Liver (tissue), 9 donors: ENCODE measurements around the gene IMPDH2. TPM values are rescaled to one million over a fixed set of nuclear protein-coding genes. Genes with fewer than 3 reads are reported as not detected.

Experiments
- DNase-seq: peaks from one replicate; pipeline ENCODE4 v3.0.0-alpha.2; 2017; ENCODE audit warnings: low spot score
- H3K27ac ChIP-seq, 2 donors: one replicate each; pipeline ENCODE4 v1.7.0; 2013; ENCODE audit warnings: inconsistent platforms in 2 of 2, low read length in 2 of 2, control low read depth in 1 of 2, low read depth in 1 of 2, mild to moderate bottlenecking in 1 of 2
- H3K27me3 ChIP-seq, 4 donors: one replicate each; pipeline versions ENCODE4 v1.6.1 to v1.7.0; 2013; ENCODE audit warnings: low read length in 3 of 4, inconsistent platforms in 1 of 4, mild to moderate bottlenecking in 1 of 4, moderate library complexity in 1 of 4; ENCODE audit not compliant: control insufficient read depth in 4 of 4, insufficient read depth in 4 of 4
- H3K36me3 ChIP-seq, 4 donors: one replicate each; pipeline versions ENCODE4 v1.6.1 to v1.7.0; 2013; ENCODE audit warnings: low read length in 3 of 4, mild to moderate bottlenecking in 3 of 4, low read depth in 1 of 4, moderate library complexity in 1 of 4; ENCODE audit not compliant: control insufficient read depth in 4 of 4, insufficient read depth in 3 of 4
- H3K4me1 ChIP-seq, 4 donors: one replicate each; pipeline versions ENCODE4 v1.6.1 to v1.7.0; 2013; ENCODE audit warnings: low read length in 3 of 4, mild to moderate bottlenecking in 3 of 4, moderate library complexity in 1 of 4; ENCODE audit not compliant: control insufficient read depth in 4 of 4, insufficient read depth in 4 of 4
- H3K4me3 ChIP-seq, 3 donors: one replicate each; pipeline versions ENCODE4 v1.6.1 to v1.7.0; 2013; ENCODE audit warnings: low read length in 3 of 3, control low read depth in 1 of 3, low read depth in 1 of 3, mild to moderate bottlenecking in 1 of 3
- H3K9ac ChIP-seq, 2 donors: one replicate each; pipeline ENCODE4 v1.7.0; 2013; ENCODE audit warnings: low read length in 2 of 2, mild to moderate bottlenecking in 2 of 2, moderate library complexity in 2 of 2, control low read depth in 1 of 2, low read depth in 1 of 2
- H3K9me3 ChIP-seq, 4 donors: one replicate each; pipeline versions ENCODE4 v1.6.1 to v1.7.0; 2013; ENCODE audit warnings: low read length in 3 of 4; ENCODE audit not compliant: control insufficient read depth in 4 of 4
- EGR1 ChIP-seq, 2 donors: IDR thresholded peaks; 2 replicates each; pipeline ENCODE4 v1.6.1; 2016 to 2018; ENCODE audit warnings: antibody characterized with exemption in 2 of 2, low read depth in 2 of 2
- FOXA1 ChIP-seq: IDR thresholded peaks from 2 replicates; pipeline ENCODE4 v1.6.1; 2016; ENCODE audit warnings: antibody characterized with exemption
- FOXA2 ChIP-seq: IDR thresholded peaks from 2 replicates; pipeline ENCODE4 v1.6.1; 2016; ENCODE audit warnings: antibody characterized with exemption
- GABPA ChIP-seq, 2 donors: IDR thresholded peaks in 1 of 2; conservative IDR thresholded peaks in 1 of 2; 2 replicates each; pipeline ENCODE4 v1.6.1; 2016; ENCODE audit warnings: antibody characterized with exemption in 2 of 2, mild to moderate bottlenecking in 1 of 2, moderate library complexity in 1 of 2
- HNF4A ChIP-seq, 2 donors: conservative IDR thresholded peaks; 2 replicates each; pipeline ENCODE4 v1.6.1; 2016; ENCODE audit warnings: antibody characterized with exemption in 2 of 2, mild to moderate bottlenecking in 2 of 2
- HNF4G ChIP-seq: IDR thresholded peaks from 2 replicates; pipeline ENCODE4 v1.6.1; 2016; ENCODE audit warnings: antibody characterized with exemption
- JUND ChIP-seq, 2 donors: IDR thresholded peaks; 2 replicates each; pipeline ENCODE4 v1.6.1; 2016; ENCODE audit warnings: antibody characterized with exemption in 2 of 2
- NR2F2 ChIP-seq: IDR thresholded peaks from 2 replicates; pipeline ENCODE4 v1.6.1; 2016; ENCODE audit warnings: antibody characterized with exemption
- RAD21 ChIP-seq, 2 donors: IDR thresholded peaks; 2 replicates each; pipeline ENCODE4 v1.6.1; 2016; ENCODE audit warnings: antibody characterized with exemption in 2 of 2, mild to moderate bottlenecking in 2 of 2
- RXRA ChIP-seq, 2 donors: IDR thresholded peaks; 2 replicates each; pipeline ENCODE4 v1.6.1; 2017 to 2018; ENCODE audit warnings: antibody characterized with exemption in 2 of 2, mild to moderate bottlenecking in 1 of 2
- SP1 ChIP-seq: IDR thresholded peaks from 2 replicates; pipeline ENCODE4 v1.6.1; 2018; ENCODE audit warnings: antibody characterized with exemption, mild to moderate bottlenecking
- TAF1 ChIP-seq: conservative IDR thresholded peaks from 2 replicates; pipeline ENCODE4 v1.6.1; 2016; ENCODE audit warnings: antibody characterized with exemption, mild to moderate bottlenecking
- YY1 ChIP-seq: IDR thresholded peaks from 2 replicates; pipeline ENCODE4 v1.6.1; 2016; ENCODE audit warnings: antibody characterized with exemption, mild to moderate bottlenecking
- WGBS: extraction: QIAGEN DNeasy Blood & Tissue Kit; methylation state at CpG from one replicate; pipeline ENCODE4 v1.1.7; 2013; 5-methylcytosine and 5-hydroxymethylcytosine counted together
- polyA plus RNA-seq, 2 donors: library from polyadenylated mRNA; stranded (reverse) in 1 of 2; unstranded in 1 of 2; fragments of 200-250 nt in 1 of 2; fragments of >200 nt in 1 of 2; fragmentation: Nextera tagmentation in 1 of 2; extraction: Ambion mirVana in 1 of 2; gene quantifications; one replicate each; pipeline versions ENCODE4 v1.2.1 to v1.2.3, GENCODE V29; 2013 to 2015
- total RNA-seq, 2 donors: library from RNA; depleted of rRNA; stranded (reverse); fragments of >200 nt; gene quantifications; one replicate each; pipeline ENCODE4 v1.2.3, GENCODE V29; 2014
- TF ChIP-seq, protein P1 (sequence below): IDR thresholded peaks from 2 replicates; pipeline ENCODE4 v1.6.1; 2016; ENCODE audit warnings: antibody characterized with exemption, mild to moderate bottlenecking
- TF ChIP-seq, protein P2 (sequence below): IDR thresholded peaks from 2 replicates; pipeline ENCODE4 v1.6.1; 2016; ENCODE audit warnings: antibody characterized with exemption
- TF ChIP-seq, protein P3 (sequence below): fragments of 150-350 bp; IDR thresholded peaks from 2 replicates; pipeline ENCODE4 v1.5.1; 2017; ENCODE audit warnings: improper control_type of control experiment, low read depth, low read length; ENCODE audit not compliant: missing input control
- TF ChIP-seq, protein P4 (sequence below): IDR thresholded peaks from 2 replicates; pipeline ENCODE4 v1.6.1; 2016; ENCODE audit warnings: antibody characterized with exemption
- TF ChIP-seq, protein P5 (sequence below): IDR thresholded peaks from 2 replicates; pipeline ENCODE4 v1.6.1; 2016; ENCODE audit warnings: antibody characterized with exemption
- donor health status: healthy.
- donor health status: healthy.
- donor health status: healthy.
- donor health status: healthy.
- donor health status: healthy.

The IMPDH2 gene
- total RNA-seq (100 to 1,000 TPM in 1 of 2 donors, 10 to 100 TPM in 1; 33.6 to 182 TPM), polyA plus RNA-seq (10 to 100 TPM; 20.9 to 45.8 TPM)

DNA sequence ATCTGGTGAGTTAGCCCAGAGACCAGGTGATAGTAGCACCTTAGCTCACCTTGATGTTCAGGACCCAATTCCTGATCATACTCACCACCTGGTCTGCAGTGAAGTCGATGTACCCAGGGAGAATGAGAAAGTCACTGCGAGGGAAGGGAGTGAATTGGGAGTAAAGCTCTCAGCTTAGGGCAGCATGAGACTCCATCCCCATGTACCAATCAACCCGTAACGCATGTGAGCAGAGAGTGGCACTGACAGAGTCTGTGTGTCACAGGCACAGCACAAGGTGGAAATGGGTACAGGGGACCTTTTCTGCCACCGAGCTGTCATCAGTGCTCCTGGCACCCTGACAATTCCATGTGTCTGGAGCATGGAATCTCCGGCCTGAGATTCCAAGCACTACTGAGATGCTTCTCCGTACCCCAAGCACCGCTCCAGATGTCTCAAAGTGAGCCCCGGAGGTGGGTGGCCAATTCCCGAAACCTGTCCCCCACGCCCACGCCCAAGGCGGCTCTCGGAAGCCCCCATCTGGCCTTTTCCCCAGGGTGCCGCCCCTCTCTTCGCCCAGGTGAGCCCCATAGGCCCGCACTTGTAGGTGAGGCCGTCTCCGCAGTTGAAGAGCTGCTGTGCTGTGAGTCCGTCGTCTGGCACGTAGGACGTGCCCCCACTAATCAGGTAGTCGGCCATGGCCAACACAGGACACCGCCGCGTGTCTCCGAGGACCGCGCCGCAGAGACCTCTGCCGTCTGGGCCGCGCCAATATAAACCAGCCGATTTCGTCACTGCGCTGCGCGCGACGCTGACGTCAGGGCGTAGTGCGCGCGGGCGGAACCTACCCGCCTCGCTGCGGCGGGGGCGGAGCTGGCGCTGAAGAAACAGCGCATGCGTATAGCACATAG, at the start of gene IMPDH2:
Gene IMPDH2, minus strand, starts transcription at position 726 of the 890 bp plus-strand sequence. Its CDS starts 48 bp downstream, at position 678.
- 4% methylated on average over 55 of the region's 55 CpGs for WGBS
- Histone ChIP-seq H3K4me3 (peak within 1 kb of the TSS; percentile 63 to 75 (median 73)), H3K4me1 (peaks cover 1 to 23% (median 14%) of the 10 kb centered on the region in 4 donors), H3K36me3 (peaks cover 3 to 52% (median 39%) of the 10 kb centered on the region in 4 donors), H3K27me3 (no peaks in the 10 kb centered on the region), H3K27ac (peak within 1 kb of the TSS; percentile 96), H3K9ac (peak within 1 kb of the TSS; percentile 86 to 87), H3K9me3 (no peaks in the 10 kb centered on the region)
- no peak for TF ChIP-seq FOXA1
- TF ChIP-seq, protein P1, sequence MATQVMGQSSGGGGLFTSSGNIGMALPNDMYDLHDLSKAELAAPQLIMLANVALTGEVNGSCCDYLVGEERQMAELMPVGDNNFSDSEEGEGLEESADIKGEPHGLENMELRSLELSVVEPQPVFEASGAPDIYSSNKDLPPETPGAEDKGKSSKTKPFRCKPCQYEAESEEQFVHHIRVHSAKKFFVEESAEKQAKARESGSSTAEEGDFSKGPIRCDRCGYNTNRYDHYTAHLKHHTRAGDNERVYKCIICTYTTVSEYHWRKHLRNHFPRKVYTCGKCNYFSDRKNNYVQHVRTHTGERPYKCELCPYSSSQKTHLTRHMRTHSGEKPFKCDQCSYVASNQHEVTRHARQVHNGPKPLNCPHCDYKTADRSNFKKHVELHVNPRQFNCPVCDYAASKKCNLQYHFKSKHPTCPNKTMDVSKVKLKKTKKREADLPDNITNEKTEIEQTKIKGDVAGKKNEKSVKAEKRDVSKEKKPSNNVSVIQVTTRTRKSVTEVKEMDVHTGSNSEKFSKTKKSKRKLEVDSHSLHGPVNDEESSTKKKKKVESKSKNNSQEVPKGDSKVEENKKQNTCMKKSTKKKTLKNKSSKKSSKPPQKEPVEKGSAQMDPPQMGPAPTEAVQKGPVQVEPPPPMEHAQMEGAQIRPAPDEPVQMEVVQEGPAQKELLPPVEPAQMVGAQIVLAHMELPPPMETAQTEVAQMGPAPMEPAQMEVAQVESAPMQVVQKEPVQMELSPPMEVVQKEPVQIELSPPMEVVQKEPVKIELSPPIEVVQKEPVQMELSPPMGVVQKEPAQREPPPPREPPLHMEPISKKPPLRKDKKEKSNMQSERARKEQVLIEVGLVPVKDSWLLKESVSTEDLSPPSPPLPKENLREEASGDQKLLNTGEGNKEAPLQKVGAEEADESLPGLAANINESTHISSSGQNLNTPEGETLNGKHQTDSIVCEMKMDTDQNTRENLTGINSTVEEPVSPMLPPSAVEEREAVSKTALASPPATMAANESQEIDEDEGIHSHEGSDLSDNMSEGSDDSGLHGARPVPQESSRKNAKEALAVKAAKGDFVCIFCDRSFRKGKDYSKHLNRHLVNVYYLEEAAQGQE, result peak; percentile 84
- TF ChIP-seq HNF4A (conservative IDR thresholded peaks at IDR 0.05), result no peak
- TF ChIP-seq, protein P2, sequence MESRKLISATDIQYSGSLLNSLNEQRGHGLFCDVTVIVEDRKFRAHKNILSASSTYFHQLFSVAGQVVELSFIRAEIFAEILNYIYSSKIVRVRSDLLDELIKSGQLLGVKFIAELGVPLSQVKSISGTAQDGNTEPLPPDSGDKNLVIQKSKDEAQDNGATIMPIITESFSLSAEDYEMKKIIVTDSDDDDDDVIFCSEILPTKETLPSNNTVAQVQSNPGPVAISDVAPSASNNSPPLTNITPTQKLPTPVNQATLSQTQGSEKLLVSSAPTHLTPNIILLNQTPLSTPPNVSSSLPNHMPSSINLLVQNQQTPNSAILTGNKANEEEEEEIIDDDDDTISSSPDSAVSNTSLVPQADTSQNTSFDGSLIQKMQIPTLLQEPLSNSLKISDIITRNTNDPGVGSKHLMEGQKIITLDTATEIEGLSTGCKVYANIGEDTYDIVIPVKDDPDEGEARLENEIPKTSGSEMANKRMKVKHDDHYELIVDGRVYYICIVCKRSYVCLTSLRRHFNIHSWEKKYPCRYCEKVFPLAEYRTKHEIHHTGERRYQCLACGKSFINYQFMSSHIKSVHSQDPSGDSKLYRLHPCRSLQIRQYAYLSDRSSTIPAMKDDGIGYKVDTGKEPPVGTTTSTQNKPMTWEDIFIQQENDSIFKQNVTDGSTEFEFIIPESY, result no peak
- TF ChIP-seq, protein P3, sequence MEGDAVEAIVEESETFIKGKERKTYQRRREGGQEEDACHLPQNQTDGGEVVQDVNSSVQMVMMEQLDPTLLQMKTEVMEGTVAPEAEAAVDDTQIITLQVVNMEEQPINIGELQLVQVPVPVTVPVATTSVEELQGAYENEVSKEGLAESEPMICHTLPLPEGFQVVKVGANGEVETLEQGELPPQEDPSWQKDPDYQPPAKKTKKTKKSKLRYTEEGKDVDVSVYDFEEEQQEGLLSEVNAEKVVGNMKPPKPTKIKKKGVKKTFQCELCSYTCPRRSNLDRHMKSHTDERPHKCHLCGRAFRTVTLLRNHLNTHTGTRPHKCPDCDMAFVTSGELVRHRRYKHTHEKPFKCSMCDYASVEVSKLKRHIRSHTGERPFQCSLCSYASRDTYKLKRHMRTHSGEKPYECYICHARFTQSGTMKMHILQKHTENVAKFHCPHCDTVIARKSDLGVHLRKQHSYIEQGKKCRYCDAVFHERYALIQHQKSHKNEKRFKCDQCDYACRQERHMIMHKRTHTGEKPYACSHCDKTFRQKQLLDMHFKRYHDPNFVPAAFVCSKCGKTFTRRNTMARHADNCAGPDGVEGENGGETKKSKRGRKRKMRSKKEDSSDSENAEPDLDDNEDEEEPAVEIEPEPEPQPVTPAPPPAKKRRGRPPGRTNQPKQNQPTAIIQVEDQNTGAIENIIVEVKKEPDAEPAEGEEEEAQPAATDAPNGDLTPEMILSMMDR, result no peak
- TF ChIP-seq HNF4G, result no peak
- peak in 1 of 2 donors; percentile 75 for TF ChIP-seq GABPA (IDR thresholded peaks at IDR 0.05 in 1 of 2, conservative IDR thresholded peaks at IDR 0.05 in 1 of 2)
- no peak for TF ChIP-seq FOXA2
- no peak for TF ChIP-seq NR2F2
- peak; percentile 30 to 52 for TF ChIP-seq RAD21 (IDR thresholded peaks at IDR 0.05)
- TF ChIP-seq, protein P4, sequence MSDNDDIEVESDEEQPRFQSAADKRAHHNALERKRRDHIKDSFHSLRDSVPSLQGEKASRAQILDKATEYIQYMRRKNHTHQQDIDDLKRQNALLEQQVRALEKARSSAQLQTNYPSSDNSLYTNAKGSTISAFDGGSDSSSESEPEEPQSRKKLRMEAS, result peak; percentile 51
- TF ChIP-seq RXRA (IDR thresholded peaks at IDR 0.05), result no peak
- TF ChIP-seq TAF1, result no peak
- peak; percentile 83 for TF ChIP-seq YY1
- TF ChIP-seq EGR1 (IDR thresholded peaks at IDR 0.05; ENCODE audit: low read depth in 2 of 2), result peak; percentile 81 to 97
- TF ChIP-seq, protein P5, sequence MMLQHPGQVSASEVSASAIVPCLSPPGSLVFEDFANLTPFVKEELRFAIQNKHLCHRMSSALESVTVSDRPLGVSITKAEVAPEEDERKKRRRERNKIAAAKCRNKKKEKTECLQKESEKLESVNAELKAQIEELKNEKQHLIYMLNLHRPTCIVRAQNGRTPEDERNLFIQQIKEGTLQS, result peak; percentile 73
- TF ChIP-seq JUND (IDR thresholded peaks at IDR 0.05), result peak; percentile 31 to 78
- TF ChIP-seq SP1, result peak; percentile 60
- peak; percentile 95 for DNase-seq
